HepG2 (cell line): ENCODE data around the gene GCNT2. TPM values are rescaled to one million over a fixed set of nuclear protein-coding genes. Genes with fewer than 3 reads are reported as not detected.

Experiments used
- ELK4 ChIP-seq: sonication (generic); formaldehyde crosslinking; IDR thresholded peaks from 2 replicates; pipeline ENCODE4 v1.9.0; 2021; ENCODE audit warnings: missing genetic modification reagents, borderline replicate concordance
- GATAD2A ChIP-seq: IDR thresholded peaks from 2 replicates; pipeline ENCODE4 v1.6.1; 2016
- HCFC1 ChIP-seq: fragments of 150-350 bp; IDR thresholded peaks from 2 replicates; pipeline ENCODE4 v1.6.1; 2014; ENCODE audit warnings: low read depth, low read length
- JDP2 ChIP-seq: sonication (generic); formaldehyde crosslinking; IDR thresholded peaks from 2 replicates; pipeline ENCODE4 v1.8.1; 2022; ENCODE audit warnings: missing genetic modification reagents, borderline replicate concordance
- JUNB ChIP-seq: sonication (generic); formaldehyde crosslinking; IDR thresholded peaks from 2 replicates; pipeline ENCODE4 v1.8.0; 2022; ENCODE audit warnings: missing genetic modification reagents, mild to moderate bottlenecking, borderline replicate concordance
- PITX1 ChIP-seq: sonication (generic); formaldehyde crosslinking; IDR thresholded peaks from 2 replicates; pipeline ENCODE4 v1.5.1; 2020; ENCODE audit warnings: mild to moderate bottlenecking, missing genetic modification reagents
- RERE ChIP-seq: IDR thresholded peaks from 2 replicates; pipeline ENCODE4 v1.6.1; 2016; ENCODE audit warnings: low read depth, missing genetic modification reagents, missing compliant biosample characterization
- SCMH1 ChIP-seq: sonication (generic); formaldehyde crosslinking; IDR thresholded peaks from 2 replicates; pipeline ENCODE4 v1.9.0; 2021; ENCODE audit warnings: missing genetic modification reagents, mild to moderate bottlenecking, borderline replicate concordance
- SNAI1 ChIP-seq: sonication (generic); formaldehyde crosslinking; IDR thresholded peaks from 2 replicates; pipeline ENCODE4 v1.5.0; 2020; ENCODE audit warnings: mild to moderate bottlenecking, missing genetic modification reagents, borderline replicate concordance
- SNAPC5 ChIP-seq: sonication (generic); formaldehyde crosslinking; IDR thresholded peaks from 2 replicates; pipeline ENCODE4 v1.8.1; 2023; ENCODE audit warnings: mild to moderate bottlenecking, missing genetic modification reagents, borderline replicate concordance
- SSRP1 ChIP-seq: IDR thresholded peaks from 2 replicates; pipeline ENCODE4 v1.6.1; 2016; ENCODE audit warnings: control low read depth
- STAT6 ChIP-seq: sonication (generic); formaldehyde crosslinking; IDR thresholded peaks from 2 replicates; pipeline ENCODE4 v1.4.0; 2020; ENCODE audit warnings: missing genetic modification reagents, mild to moderate bottlenecking, borderline replicate concordance
- TERF1 ChIP-seq: sonication (generic); formaldehyde crosslinking; IDR thresholded peaks from 2 replicates; pipeline ENCODE4 v1.8.0; 2022; ENCODE audit warnings: mild to moderate bottlenecking, missing genetic modification reagents, moderate library complexity
- ZFP36L1 ChIP-seq: sonication (generic); formaldehyde crosslinking; IDR thresholded peaks from 2 replicates; pipeline ENCODE4 v1.8.0; 2022; ENCODE audit warnings: mild to moderate bottlenecking, missing genetic modification reagents, moderate library complexity
- ZMYM3 ChIP-seq: sonication (generic); formaldehyde crosslinking; IDR thresholded peaks from 2 replicates; pipeline ENCODE4 v1.5.1; 2020; ENCODE audit warnings: mild to moderate bottlenecking, missing genetic modification reagents
- ZNF12 ChIP-seq: sonication (generic); formaldehyde crosslinking; IDR thresholded peaks from 2 replicates; pipeline ENCODE4 v1.5.0; 2020; ENCODE audit warnings: missing genetic modification reagents
- ZNF160 ChIP-seq: sonication (generic); formaldehyde crosslinking; IDR thresholded peaks from 2 replicates; pipeline ENCODE4 v1.8.0; 2022; ENCODE audit warnings: mild to moderate bottlenecking, inconsistent platforms, missing genetic modification reagents
- ZNF225 ChIP-seq: sonication (generic); formaldehyde crosslinking; IDR thresholded peaks from 2 replicates; pipeline ENCODE4 v1.4.0; 2020; ENCODE audit warnings: mild to moderate bottlenecking, missing genetic modification reagents
- ZNF652 ChIP-seq: IDR thresholded peaks from 2 replicates; pipeline ENCODE4 v1.6.1; 2016; ENCODE audit warnings: low read depth, borderline replicate concordance
- polyA plus RNA-seq, 8 experiments: library from polyadenylated mRNA; depleted of rRNA in 3 of 8; stranded (reverse) in 7 of 8; unstranded in 1 of 8; fragments of >200 nt; fragmentation: Illumina TruSeq in 4 of 8; extraction: Trizol in 4 of 8; gene quantifications; 2 replicates each; pipeline versions ENCODE4 v1.2.1 to v1.2.3, GENCODE V29; 2011 to 2016; ENCODE audit warnings: low read depth in 4 of 8, missing spikeins in 1 of 8, mixed read lengths in 1 of 8; ENCODE audit not compliant: insufficient read depth in 1 of 8
- total RNA-seq, 5 experiments: library from RNA; depleted of rRNA; stranded (reverse); fragments of >200 nt; fragmentation: Illumina TruSeq; extraction: Trizol; gene quantifications; 2 replicates each; pipeline ENCODE4 v1.2.3, GENCODE V29; 2016; ENCODE audit warnings: low read depth in 1 of 5

The GCNT2 gene
- total and polyA plus RNA-seq, 2 of the 13 experiments (the other 11 are each of a cell fraction or from before 2014, with no cell fraction given), result 11.8 to 31.9 TPM

GRCh38 chr6:10528158-10528981 lies 7.2 kb downstream of the GCNT2 start (continued):
- TF ChIP-seq STAT6 (CRISPR knock-in tag) (no peak), PITX1 (CRISPR knock-in tag) (peak; percentile 60), JUNB (no peak), SNAI1 (CRISPR knock-in tag) (peak; percentile 73; the same call in 1 of the 2 replicates), ELK4 (CRISPR knock-in tag) (no peak), JDP2 (no peak), TERF1 (CRISPR knock-in tag) (no peak), ZNF160 (CRISPR knock-in tag) (0 out of 2 replicates have a peak, but pooled peaks have one; percentile 21), RERE (CRISPR knock-in tag) (peak; percentile 51; the same call in 1 of the 2 replicates), SNAPC5 (CRISPR knock-in tag) (peak; percentile 85; the same call in 1 of the 2 replicates), GATAD2A (CRISPR knock-in tag) (peak; percentile 87), ZNF652 (CRISPR knock-in tag) (no peak), SSRP1 (CRISPR knock-in tag) (no peak), ZFP36L1 (CRISPR knock-in tag) (0 out of 2 replicates have a peak, but pooled peaks have one; percentile 56), HCFC1 (no peak), ZNF225 (CRISPR knock-in tag) (no peak), SCMH1 (no peak), ZNF12 (CRISPR knock-in tag) (peak; percentile 26; the same call in 1 of the 2 replicates), ZMYM3 (CRISPR knock-in tag) (no peak)
